Neural cell (in vitro differentiated cells): ENCODE results near the gene KDM2A. TPM values are rescaled to one million over a fixed set of nuclear protein-coding genes. Genes with fewer than 3 reads are reported as not detected.

Source experiments
- H2AFZ ChIP-seq: fragments of 200-600, 300-800 bp; sonication (generic), shearing (Covaris generic); 2 replicates; pipeline ENCODE4 v1.6.0; 2014; ENCODE audit warnings: low read depth, mild to moderate bottlenecking, antibody characterized with exemption, low read length, moderate library complexity
- H3F3A ChIP-seq: fragments of 200-600 bp; shearing (Covaris generic); 2 replicates; pipeline ENCODE4 v1.6.1; 2016; ENCODE audit warnings: mild to moderate bottlenecking, moderate library complexity, mixed read lengths, antibody characterized with exemption, low read length; ENCODE audit not compliant: insufficient read depth, poor library complexity, severe bottlenecking
- H3K27ac ChIP-seq: fragments of 200-600, 300-800 bp; sonication (generic), shearing (Covaris generic); 2 replicates; pipeline ENCODE4 v1.5.1; 2014; ENCODE audit warnings: mild to moderate bottlenecking, low read length, moderate library complexity
- H3K27me3 ChIP-seq: fragments of 300-800, 200-600 bp; sonication (generic), shearing (Covaris generic); 2 replicates; pipeline ENCODE4 v1.6.0; 2014; ENCODE audit warnings: mild to moderate bottlenecking, low read depth, low read length, moderate library complexity; ENCODE audit not compliant: insufficient read depth
- H3K36me3 ChIP-seq: fragments of 300-800, 200-600 bp; sonication (generic), shearing (Covaris generic); 2 replicates; pipeline ENCODE4 v1.5.1; 2014; ENCODE audit warnings: mild to moderate bottlenecking, antibody characterized with exemption, low read length, moderate library complexity; ENCODE audit not compliant: insufficient read depth
- H3K4me2 ChIP-seq: fragments of 300-800, 200-600 bp; sonication (generic), shearing (Covaris generic); 2 replicates; pipeline ENCODE4 v1.6.0; 2014; ENCODE audit warnings: mild to moderate bottlenecking, low read length
- H3K4me3 ChIP-seq: fragments of 300-800, 200-600 bp; sonication (generic), shearing (Covaris generic); 2 replicates; pipeline ENCODE4 v1.5.1; 2014; ENCODE audit warnings: mild to moderate bottlenecking, low read length, moderate library complexity
- H3K79me2 ChIP-seq: fragments of 200-600 bp; shearing (Covaris generic); replicated peaks from 2 replicates; pipeline ENCODE4 v1.6.0; 2014; ENCODE audit warnings: mild to moderate bottlenecking, low read length, moderate library complexity; ENCODE audit not compliant: insufficient read depth
- H3K9ac ChIP-seq: fragments of 300-800, 200-600 bp; sonication (generic), shearing (Covaris generic); 2 replicates; pipeline ENCODE4 v1.6.1; 2016; ENCODE audit warnings: mild to moderate bottlenecking, low read length, mixed read lengths
- H3K9me2 ChIP-seq: fragments of 200-600 bp; shearing (Covaris generic); 2 replicates; pipeline ENCODE4 v1.6.1; 2016; ENCODE audit warnings: mild to moderate bottlenecking, low read length, mixed read lengths; ENCODE audit not compliant: insufficient read depth
- H3K9me3 ChIP-seq: fragments of 200-600, 300-800 bp; sonication (generic), shearing (Covaris generic); 2 replicates; pipeline ENCODE4 v1.6.1; 2016; ENCODE audit warnings: mild to moderate bottlenecking, mixed run types, low read length, moderate library complexity, mixed read lengths
- H4K20me1 ChIP-seq: fragments of 200-600 bp; shearing (Covaris generic); 2 replicates; pipeline ENCODE4 v1.6.1; 2016; ENCODE audit warnings: mild to moderate bottlenecking, mixed run types; ENCODE audit not compliant: insufficient read depth
- EP300 ChIP-seq: fragments of 450-650 bp; conservative IDR thresholded peaks from 2 replicates; pipeline ENCODE4 v1.6.1; 2014; ENCODE audit warnings: antibody characterized with exemption, mild to moderate bottlenecking, moderate library complexity; ENCODE audit not compliant: poor library complexity, severe bottlenecking
- EZH2 ChIP-seq: fragments of 200-600, 300-800 bp; shearing (Covaris generic), sonication (generic); IDR thresholded peaks from 2 replicates; pipeline ENCODE4 v1.6.1; 2014; ENCODE audit warnings: antibody characterized with exemption, low read length, borderline replicate concordance, mild to moderate bottlenecking; ENCODE audit not compliant: insufficient read depth, poor library complexity, severe bottlenecking
- MXI1 ChIP-seq: fragments of 450-650 bp; conservative IDR thresholded peaks from 2 replicates; pipeline ENCODE4 v1.6.1; 2014; ENCODE audit warnings: antibody characterized with exemption, mild to moderate bottlenecking; ENCODE audit not compliant: poor library complexity, severe bottlenecking
- POLR2AphosphoS5 ChIP-seq: IDR thresholded peaks from 2 replicates; pipeline ENCODE4 v1.6.1; 2012
- RAD21 ChIP-seq: fragments of 450-650 bp; conservative IDR thresholded peaks from 2 replicates; pipeline ENCODE4 v1.6.1; 2014; ENCODE audit warnings: antibody characterized with exemption, mild to moderate bottlenecking, moderate library complexity
- SMC3 ChIP-seq: fragments of 450-650 bp; conservative IDR thresholded peaks from 2 replicates; pipeline ENCODE4 v1.6.1; 2014; ENCODE audit warnings: antibody characterized with exemption, mild to moderate bottlenecking, moderate library complexity; ENCODE audit not compliant: poor library complexity
- TAF1 ChIP-seq: IDR thresholded peaks from 2 replicates; pipeline ENCODE4 v1.6.1; 2012; ENCODE audit warnings: low read depth
- polyA plus RNA-seq: library from polyadenylated mRNA; depleted of rRNA; stranded (reverse); fragments of >200 nt; gene quantifications from 2 replicates; pipeline ENCODE4 v1.2.3, GENCODE V29; 2014
- TF ChIP-seq, protein P1 (sequence below): IDR thresholded peaks from 2 replicates; pipeline ENCODE4 v1.6.1; 2012; ENCODE audit warnings: borderline replicate concordance
- TF ChIP-seq, protein P2 (sequence below): fragments of 450-650 bp; IDR thresholded peaks from 2 replicates; pipeline ENCODE4 v1.5.1; 2014; ENCODE audit warnings: antibody characterized with exemption, mild to moderate bottlenecking, moderate library complexity; ENCODE audit not compliant: poor library complexity, severe bottlenecking

The KDM2A gene
- polyA plus RNA-seq, 1 donor from 2014 or later = 12.4 TPM

DNA sequence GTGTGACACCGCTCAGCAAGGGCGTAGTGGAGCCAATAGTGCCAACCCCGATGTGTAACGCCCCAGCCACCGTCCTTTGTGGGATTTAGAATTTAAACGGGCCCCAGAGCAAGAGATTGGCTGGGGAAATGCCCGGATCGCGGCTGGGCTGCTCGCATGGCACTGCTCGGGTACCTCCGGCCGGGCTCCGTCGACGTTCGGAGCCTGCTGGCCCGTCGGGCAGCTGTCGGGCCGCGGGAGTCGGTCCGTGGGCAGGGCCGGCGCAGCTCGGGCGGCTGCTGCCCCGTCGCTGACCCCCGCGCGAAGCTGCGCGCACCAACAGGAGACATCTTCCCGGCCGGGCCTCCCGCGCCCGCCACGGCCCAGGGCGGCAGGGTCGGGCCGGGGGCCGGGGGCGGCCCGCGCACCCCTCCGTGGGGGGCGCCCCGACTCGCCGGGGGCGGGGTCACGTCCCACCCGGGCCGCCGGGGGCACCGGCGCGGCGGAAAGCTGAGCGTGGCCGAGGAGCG lies 1.3 kb upstream of the KDM2A start:
- Histone ChIP-seq H2AFZ (no peak overlapping the region), H3K9me2 (no peaks in the 10 kb centered on the region), H3F3A (no peaks in the 10 kb centered on the region), H4K20me1 (no peaks in the 10 kb centered on the region), H3K9me3 (no peaks in the 10 kb centered on the region), H3K27me3 (no peaks in the 10 kb centered on the region), H3K27ac (peak overlapping the region; percentile 45), H3K36me3 (no peaks in the 10 kb centered on the region), H3K4me2 (peak overlapping the region; percentile 7), H3K4me3 (peak overlapping the region; percentile 0), H3K79me2 (peaks cover 30% of the 10 kb centered on the region), H3K9ac (no peak overlapping the region)
- TF ChIP-seq EP300 (no peak), MXI1 (no peak), EZH2 (no peak), POLR2AphosphoS5 (no peak), RAD21 (no peak), TAF1 (no peak), SMC3 (no peak)
- TF ChIP-seq, protein P1, sequence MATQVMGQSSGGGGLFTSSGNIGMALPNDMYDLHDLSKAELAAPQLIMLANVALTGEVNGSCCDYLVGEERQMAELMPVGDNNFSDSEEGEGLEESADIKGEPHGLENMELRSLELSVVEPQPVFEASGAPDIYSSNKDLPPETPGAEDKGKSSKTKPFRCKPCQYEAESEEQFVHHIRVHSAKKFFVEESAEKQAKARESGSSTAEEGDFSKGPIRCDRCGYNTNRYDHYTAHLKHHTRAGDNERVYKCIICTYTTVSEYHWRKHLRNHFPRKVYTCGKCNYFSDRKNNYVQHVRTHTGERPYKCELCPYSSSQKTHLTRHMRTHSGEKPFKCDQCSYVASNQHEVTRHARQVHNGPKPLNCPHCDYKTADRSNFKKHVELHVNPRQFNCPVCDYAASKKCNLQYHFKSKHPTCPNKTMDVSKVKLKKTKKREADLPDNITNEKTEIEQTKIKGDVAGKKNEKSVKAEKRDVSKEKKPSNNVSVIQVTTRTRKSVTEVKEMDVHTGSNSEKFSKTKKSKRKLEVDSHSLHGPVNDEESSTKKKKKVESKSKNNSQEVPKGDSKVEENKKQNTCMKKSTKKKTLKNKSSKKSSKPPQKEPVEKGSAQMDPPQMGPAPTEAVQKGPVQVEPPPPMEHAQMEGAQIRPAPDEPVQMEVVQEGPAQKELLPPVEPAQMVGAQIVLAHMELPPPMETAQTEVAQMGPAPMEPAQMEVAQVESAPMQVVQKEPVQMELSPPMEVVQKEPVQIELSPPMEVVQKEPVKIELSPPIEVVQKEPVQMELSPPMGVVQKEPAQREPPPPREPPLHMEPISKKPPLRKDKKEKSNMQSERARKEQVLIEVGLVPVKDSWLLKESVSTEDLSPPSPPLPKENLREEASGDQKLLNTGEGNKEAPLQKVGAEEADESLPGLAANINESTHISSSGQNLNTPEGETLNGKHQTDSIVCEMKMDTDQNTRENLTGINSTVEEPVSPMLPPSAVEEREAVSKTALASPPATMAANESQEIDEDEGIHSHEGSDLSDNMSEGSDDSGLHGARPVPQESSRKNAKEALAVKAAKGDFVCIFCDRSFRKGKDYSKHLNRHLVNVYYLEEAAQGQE = no peak
- TF ChIP-seq, protein P2, sequence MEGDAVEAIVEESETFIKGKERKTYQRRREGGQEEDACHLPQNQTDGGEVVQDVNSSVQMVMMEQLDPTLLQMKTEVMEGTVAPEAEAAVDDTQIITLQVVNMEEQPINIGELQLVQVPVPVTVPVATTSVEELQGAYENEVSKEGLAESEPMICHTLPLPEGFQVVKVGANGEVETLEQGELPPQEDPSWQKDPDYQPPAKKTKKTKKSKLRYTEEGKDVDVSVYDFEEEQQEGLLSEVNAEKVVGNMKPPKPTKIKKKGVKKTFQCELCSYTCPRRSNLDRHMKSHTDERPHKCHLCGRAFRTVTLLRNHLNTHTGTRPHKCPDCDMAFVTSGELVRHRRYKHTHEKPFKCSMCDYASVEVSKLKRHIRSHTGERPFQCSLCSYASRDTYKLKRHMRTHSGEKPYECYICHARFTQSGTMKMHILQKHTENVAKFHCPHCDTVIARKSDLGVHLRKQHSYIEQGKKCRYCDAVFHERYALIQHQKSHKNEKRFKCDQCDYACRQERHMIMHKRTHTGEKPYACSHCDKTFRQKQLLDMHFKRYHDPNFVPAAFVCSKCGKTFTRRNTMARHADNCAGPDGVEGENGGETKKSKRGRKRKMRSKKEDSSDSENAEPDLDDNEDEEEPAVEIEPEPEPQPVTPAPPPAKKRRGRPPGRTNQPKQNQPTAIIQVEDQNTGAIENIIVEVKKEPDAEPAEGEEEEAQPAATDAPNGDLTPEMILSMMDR = no peak

DNA sequence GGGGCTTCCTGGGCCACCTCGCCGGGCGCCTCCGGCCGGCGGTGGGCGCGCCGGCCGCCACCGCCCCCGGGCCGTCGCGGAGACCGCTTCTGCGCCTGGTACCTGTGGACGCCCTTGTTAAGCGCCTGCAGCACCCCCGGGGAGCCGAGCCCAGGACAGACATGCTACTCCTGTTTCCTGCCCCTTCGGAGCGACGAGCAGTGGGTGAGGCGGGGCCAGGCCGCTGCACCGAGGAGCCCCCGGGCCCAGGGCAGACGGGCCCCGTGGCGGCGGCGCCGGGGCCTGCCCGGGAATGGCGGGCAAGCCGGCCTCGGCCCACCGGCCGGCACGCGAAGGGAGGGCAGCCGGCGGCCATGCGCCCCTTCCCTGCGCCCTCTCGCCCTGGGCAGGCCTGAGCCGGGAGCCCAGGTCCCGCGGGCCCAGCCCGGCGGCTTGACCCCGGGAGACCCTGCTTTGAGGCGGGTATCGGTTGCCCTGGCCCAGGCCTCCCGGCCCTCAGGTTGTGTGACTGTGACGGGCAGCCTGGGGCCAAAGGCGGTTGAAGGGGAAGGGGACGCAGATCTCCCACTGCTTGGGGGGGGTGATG lies 789 bp upstream of the KDM2A start:
- no peaks in the 10 kb centered on the region for H3F3A ChIP-seq
- H3K9me2 ChIP-seq = no peaks in the 10 kb centered on the region
- H3K4me3 ChIP-seq = peak overlapping the region; percentile 58
- H3K27me3 ChIP-seq = no peaks in the 10 kb centered on the region
- H3K4me2 ChIP-seq = no peak overlapping the region
- TF ChIP-seq SMC3 (no peak), EZH2 (no peak), TAF1 (no peak), RAD21 (no peak), MXI1 (no peak), EP300 (no peak), POLR2AphosphoS5 (no peak)
- TF ChIP-seq, protein P2 = no peak
- TF ChIP-seq, protein P1 = no peak
- no peaks in the 10 kb centered on the region for H3K9me3 ChIP-seq
- no peak overlapping the region for H2AFZ ChIP-seq
- peak overlapping the region; percentile 57 for H3K27ac ChIP-seq
- H3K9ac ChIP-seq = peak overlapping the region; percentile 65
- H3K79me2 ChIP-seq = peaks cover 36% of the 10 kb centered on the region
- H4K20me1 ChIP-seq = no peaks in the 10 kb centered on the region
- no peaks in the 10 kb centered on the region for H3K36me3 ChIP-seq
